Mesothelial cell of epicardium (in vitro differentiated cells): Measurements from ENCODE around the gene ZNRD2. TPM values are rescaled to one million over a fixed set of nuclear protein-coding genes. Genes with fewer than 3 reads are reported as not detected.

Experiments
- DNase-seq, 2 experiments: peaks; one replicate each; pipeline ENCODE4 v3.0.0; 2021; ENCODE audit warnings: low spot score in 2 of 2; ENCODE audit not compliant: unreplicated experiment in 2 of 2
- H3K27ac Mint-ChIP-seq: 2 replicates; pipeline ENCODE4 v1.8.0; 2021; ENCODE audit warnings: mixed read lengths
- H3K27me3 Mint-ChIP-seq: 2 replicates; pipeline ENCODE4 v1.8.0; 2021; ENCODE audit warnings: low read depth, mixed read lengths
- H3K36me3 Mint-ChIP-seq: 2 replicates; pipeline ENCODE4 v1.8.0; 2021; ENCODE audit warnings: mixed read lengths
- H3K4me1 Mint-ChIP-seq: 2 replicates; pipeline ENCODE4 v1.8.0; 2021; ENCODE audit warnings: mixed read lengths
- H3K4me3 Mint-ChIP-seq: 2 replicates; pipeline ENCODE4 v1.8.0; 2021; ENCODE audit warnings: mild to moderate bottlenecking, moderate library complexity, mixed read lengths
- H3K9me3 Mint-ChIP-seq: 2 replicates; pipeline ENCODE4 v1.8.0; 2021; ENCODE audit warnings: mixed read lengths
- total RNA-seq: library from RNA; stranded (reverse); gene quantifications from 3 replicates; pipeline ENCODE4 v1.2.1, GENCODE V29; 2021
- TF ChIP-seq, protein P1 (sequence below): fragments of 200-600 bp; sonication (generic); IDR thresholded peaks from one replicate; pipeline ENCODE4 v1.5.0; 2021; ENCODE audit warnings: antibody characterized with exemption; ENCODE audit not compliant: unreplicated experiment

Gene ZNRD2
- total RNA-seq, 1 donor from 2014 or later, result 27.4 TPM

DNA sequence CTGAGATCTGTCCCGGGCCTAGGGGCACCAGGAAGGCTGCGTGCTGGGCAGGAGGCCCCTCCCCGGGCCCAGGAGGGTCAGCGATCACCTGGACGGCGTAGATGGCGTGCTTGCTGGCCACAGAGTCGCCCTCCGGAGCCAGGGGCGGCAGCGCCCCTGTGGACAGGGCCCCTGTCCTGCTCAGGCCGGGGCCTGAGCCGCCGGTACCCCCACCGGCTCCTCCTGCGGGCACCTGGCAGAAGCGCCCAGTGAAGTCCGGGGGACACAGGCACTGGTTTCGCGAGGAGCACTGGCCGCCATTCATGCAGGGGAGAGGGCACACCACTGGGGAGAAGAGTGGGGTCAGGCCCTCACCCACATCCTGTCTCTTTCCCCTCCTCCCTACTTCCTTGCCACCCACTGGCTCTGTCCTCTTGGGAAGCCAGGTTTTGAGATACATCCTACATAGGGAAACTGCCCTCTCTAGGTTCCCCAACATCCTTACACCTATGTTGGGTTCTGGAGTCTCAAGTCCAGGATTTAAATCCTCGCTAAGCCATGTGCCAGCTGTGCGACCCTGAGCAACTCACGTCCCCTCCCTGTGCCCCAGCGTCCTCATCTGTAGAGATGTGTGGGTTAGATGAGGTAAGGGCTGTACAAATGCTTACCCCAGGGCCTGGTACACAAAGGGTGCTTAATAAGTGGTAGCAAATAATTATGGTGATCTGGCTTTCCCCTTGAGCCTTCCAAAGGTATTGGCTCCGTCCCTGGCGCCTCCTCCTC is 16.0 kb upstream of the ZNRD2 start:
- TF ChIP-seq, protein P1, sequence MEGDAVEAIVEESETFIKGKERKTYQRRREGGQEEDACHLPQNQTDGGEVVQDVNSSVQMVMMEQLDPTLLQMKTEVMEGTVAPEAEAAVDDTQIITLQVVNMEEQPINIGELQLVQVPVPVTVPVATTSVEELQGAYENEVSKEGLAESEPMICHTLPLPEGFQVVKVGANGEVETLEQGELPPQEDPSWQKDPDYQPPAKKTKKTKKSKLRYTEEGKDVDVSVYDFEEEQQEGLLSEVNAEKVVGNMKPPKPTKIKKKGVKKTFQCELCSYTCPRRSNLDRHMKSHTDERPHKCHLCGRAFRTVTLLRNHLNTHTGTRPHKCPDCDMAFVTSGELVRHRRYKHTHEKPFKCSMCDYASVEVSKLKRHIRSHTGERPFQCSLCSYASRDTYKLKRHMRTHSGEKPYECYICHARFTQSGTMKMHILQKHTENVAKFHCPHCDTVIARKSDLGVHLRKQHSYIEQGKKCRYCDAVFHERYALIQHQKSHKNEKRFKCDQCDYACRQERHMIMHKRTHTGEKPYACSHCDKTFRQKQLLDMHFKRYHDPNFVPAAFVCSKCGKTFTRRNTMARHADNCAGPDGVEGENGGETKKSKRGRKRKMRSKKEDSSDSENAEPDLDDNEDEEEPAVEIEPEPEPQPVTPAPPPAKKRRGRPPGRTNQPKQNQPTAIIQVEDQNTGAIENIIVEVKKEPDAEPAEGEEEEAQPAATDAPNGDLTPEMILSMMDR, result no peak
- Mint-ChIP-seq H3K27me3 (no peaks in the 10 kb centered on the region), H3K4me1 (peaks cover 47% of the 10 kb centered on the region), H3K27ac (peak overlapping the region; percentile 62), H3K4me3 (peak overlapping the region; percentile 11), H3K9me3 (no peaks in the 10 kb centered on the region), H3K36me3 (peaks cover 22% of the 10 kb centered on the region)
- DNase-seq, result no peak

DNA sequence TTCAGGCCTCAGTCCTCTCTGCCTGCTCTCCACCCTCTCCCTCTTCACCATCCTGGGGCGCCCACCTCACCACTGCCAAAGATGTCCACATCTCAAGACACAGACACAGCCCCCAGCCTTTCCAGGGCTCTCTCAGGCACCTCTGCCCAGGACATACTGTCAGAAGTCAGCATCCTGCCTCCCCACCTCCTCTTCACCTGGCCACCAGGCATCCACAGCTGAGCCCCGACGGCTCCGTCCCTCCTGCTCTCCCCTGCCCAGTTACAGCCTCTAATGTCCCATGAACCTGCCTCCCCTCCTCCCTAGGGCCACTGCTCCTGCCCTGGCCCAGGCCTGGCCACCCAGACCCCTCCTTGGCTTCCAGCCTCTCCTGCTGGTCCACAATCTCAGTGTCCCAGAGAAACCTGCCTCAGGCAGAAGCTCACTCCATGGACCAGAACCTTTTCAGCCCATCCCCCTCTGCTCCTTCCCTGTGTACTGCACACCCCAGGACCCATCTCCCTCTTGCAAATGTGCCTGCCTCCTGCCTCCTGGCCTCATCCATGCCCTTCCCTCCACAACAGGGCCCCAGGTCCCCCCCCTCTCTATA is 15.3 kb upstream of the ZNRD2 start:
- peaks cover 18% of the 10 kb centered on the region for H3K36me3 Mint-ChIP-seq
- peak overlapping the region; percentile 11 for H3K4me3 Mint-ChIP-seq
- no peak for DNase-seq
- TF ChIP-seq, protein P1, result no peak
- no peaks in the 10 kb centered on the region for H3K9me3 Mint-ChIP-seq
- H3K27me3 Mint-ChIP-seq, result no peaks in the 10 kb centered on the region
- H3K27ac Mint-ChIP-seq, result peak overlapping the region; percentile 62
- H3K4me1 Mint-ChIP-seq, result peaks cover 50% of the 10 kb centered on the region

DNA sequence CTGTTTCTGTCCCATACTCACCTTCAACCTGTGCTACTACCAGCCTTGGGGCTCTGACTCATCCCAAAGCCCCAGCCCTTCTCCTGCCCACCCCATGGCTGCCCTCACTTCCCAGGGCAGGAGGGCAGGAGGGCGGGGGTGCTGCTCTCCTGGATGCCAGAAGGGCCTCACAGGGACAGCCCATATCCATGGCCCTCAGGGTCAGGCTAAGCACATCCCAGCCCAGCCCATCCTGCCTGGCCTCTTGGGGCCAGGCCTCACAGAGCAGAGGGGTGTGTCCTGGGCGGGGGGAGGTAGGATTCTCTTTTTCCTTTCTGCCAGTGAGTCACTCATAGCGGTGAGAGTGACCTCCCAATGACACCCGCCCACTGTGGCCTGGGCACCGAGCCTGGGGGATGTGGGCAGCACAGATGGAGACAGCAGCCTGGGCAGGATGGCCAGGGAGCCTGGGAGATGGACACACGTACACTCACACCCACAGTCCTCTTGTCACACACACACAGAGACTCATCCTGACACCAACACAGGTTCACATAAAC is 14.5 kb upstream of the ZNRD2 start:
- TF ChIP-seq, protein P1, result no peak
- peaks cover 16% of the 10 kb centered on the region for H3K36me3 Mint-ChIP-seq
- H3K4me1 Mint-ChIP-seq, result peaks cover 58% of the 10 kb centered on the region
- no peaks in the 10 kb centered on the region for H3K9me3 Mint-ChIP-seq
- H3K27me3 Mint-ChIP-seq, result no peaks in the 10 kb centered on the region
- DNase-seq, result no peak
- peak overlapping the region; percentile 88 for H3K27ac Mint-ChIP-seq
- peak overlapping the region; percentile 82 for H3K4me3 Mint-ChIP-seq

DNA sequence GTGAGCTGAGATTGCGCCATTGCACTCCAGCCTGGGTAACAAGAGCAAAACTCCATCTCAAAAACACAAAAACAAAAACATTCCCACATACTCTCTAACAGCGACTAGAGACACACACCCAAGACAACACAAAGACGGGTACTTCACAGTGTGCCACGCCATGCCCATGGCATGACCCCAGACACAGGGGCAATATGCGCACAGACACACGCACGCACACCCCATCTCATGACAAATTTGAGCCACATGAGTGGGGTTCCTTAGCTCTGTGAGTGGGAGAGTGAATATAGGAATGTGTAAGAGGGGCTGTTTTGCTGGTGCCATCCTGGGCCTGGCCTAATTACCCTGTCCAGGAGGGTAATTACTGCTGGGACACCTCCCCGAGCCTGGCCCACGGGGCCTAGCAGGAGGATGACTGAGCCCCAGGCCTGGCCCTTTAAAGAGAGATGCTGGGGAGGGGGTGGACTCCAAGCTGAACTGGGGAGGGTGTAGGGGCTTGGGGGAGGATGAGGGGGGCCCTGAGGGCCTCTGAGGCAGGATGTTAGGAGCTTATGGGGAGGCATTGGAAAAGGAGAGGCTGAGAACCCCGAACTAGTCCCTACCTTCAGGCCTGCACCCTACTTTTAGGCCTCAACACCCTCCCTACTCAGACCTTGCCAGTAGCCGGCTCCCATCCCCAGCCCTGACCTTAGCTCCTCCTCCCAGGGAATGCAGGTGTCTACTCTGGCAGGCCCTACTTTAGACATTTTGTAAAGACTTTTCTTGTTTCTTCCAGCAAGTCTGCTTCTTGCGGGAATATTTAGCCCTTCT is 13.6 kb upstream of the ZNRD2 start:
- Mint-ChIP-seq H3K27me3 (no peaks in the 10 kb centered on the region), H3K4me3 (peak overlapping the region; percentile 82), H3K27ac (peak overlapping the region; percentile 93), H3K4me1 (peaks cover 61% of the 10 kb centered on the region), H3K9me3 (no peaks in the 10 kb centered on the region), H3K36me3 (peaks cover 8% of the 10 kb centered on the region)
- DNase-seq, result no peak
- TF ChIP-seq, protein P1, result no peak

DNA sequence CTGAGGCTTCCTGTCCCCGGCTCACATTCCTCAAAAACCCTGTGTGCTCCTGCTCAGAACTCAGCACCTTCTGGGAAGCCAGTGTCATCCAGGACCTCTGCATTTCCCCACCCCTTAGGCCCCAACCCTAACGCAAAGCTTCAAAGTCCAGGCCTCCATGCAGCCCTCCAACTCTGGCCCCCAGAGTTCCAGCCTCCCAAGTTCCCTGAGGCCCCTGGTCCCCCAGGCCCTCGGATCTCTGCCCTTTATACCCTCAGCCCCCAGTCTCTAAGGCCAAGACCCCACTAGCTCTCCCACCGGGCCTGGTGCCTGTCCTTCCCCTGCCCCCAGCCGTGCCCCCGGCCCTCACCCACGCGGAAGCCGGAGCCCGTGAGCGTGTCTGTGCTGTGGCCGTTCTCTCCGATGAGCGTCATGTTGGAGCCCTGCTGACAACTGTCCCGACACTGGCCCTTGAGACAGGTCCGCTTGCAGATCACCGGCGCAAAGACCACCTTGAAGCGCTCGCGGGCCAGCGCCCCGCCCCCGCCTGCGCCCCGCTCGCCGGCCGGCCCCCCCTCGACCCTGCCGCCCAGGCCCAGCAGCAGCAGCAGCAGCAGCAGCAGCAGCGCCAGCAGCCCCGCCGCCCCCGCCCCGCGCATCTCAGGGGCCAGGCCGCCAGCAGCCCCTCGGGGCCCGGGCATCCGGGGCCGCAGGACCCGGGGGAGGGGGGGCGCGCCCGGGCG is 12.8 kb upstream of the ZNRD2 start:
- DNase-seq, result no peak
- H3K9me3 Mint-ChIP-seq, result no peaks in the 10 kb centered on the region
- H3K27me3 Mint-ChIP-seq, result no peaks in the 10 kb centered on the region
- peak overlapping the region; percentile 82 for H3K4me3 Mint-ChIP-seq
- TF ChIP-seq, protein P1, result no peak
- H3K36me3 Mint-ChIP-seq, result peaks cover 3% of the 10 kb centered on the region
- H3K4me1 Mint-ChIP-seq, result peaks cover 64% of the 10 kb centered on the region
- H3K27ac Mint-ChIP-seq, result peak overlapping the region; percentile 93
